SK-N-SH (cell line): ENCODE data around the gene MAPK14. TPM values are rescaled to one million over a fixed set of nuclear protein-coding genes. Genes with fewer than 3 reads are reported as not detected.

ENCODE experiments used
- CTCF ChIA-PET: fragments of 300-600, 350-600 bp; formaldehyde crosslinking; extraction: SDS; loops from one replicate; lab custom pipeline; 2021; lab: Yijun Ruan, JAX
- POLR2A ChIA-PET: fragments of 350-600 bp; sonication (Branson Sonifier 250); formaldehyde crosslinking; extraction: SDS; loops from one replicate; lab custom pipeline; 2020; ENCODE audit warnings: antibody characterized with exemption, inconsistent platforms; lab: Yijun Ruan, JAX
- DNase-seq: peaks from one replicate; pipeline ENCODE4 v3.0.0; 2012
- H2AFZ ChIP-seq: fragments of 200-600 bp; sonication (generic); 2 replicates; pipeline ENCODE4 v1.8.1; 2016; ENCODE audit warnings: antibody characterized with exemption, mild to moderate bottlenecking, low read depth
- H3F3A ChIP-seq: fragments of 200-600 bp; sonication (generic); replicated peaks from 2 replicates; pipeline ENCODE3; 2016; ENCODE audit warnings: antibody characterized with exemption, mild to moderate bottlenecking; ENCODE audit not compliant: insufficient read depth
- H3K27ac ChIP-seq, 2 experiments: fragments of 200-500 bp in 1 of 2; fragments of 200-600 bp in 1 of 2; sonication (Bioruptor generic) in 1 of 2; sonication (generic), shearing (Covaris generic) in 1 of 2; 2 replicates each; pipeline versions ENCODE4 v1.5.1 to v1.6.1; 2014 to 2016; ENCODE audit warnings: low read depth in 2 of 2, inconsistent platforms in 1 of 2, low read length in 1 of 2, mild to moderate bottlenecking in 1 of 2, mixed read lengths in 1 of 2
- H3K27me3 ChIP-seq: fragments of 200-600 bp; sonication (generic), shearing (Covaris generic); 2 replicates; pipeline ENCODE4 v1.6.1; 2016; ENCODE audit warnings: mixed run types; ENCODE audit not compliant: insufficient read depth
- H3K36me3 ChIP-seq, 2 experiments: fragments of 200-500 bp in 1 of 2; fragments of 200-600 bp in 1 of 2; sonication (Bioruptor generic) in 1 of 2; sonication (generic) in 1 of 2; replicated peaks in 1 of 2; 2 replicates each; pipeline versions ENCODE3 to v1.5.1; 2014 to 2016; ENCODE audit warnings: low read length in 1 of 2, mild to moderate bottlenecking in 1 of 2; ENCODE audit not compliant: insufficient read depth in 2 of 2, control insufficient read depth in 1 of 2
- H3K4me1 ChIP-seq, 2 experiments: fragments of 200-500 bp in 1 of 2; fragments of 200-600 bp in 1 of 2; sonication (Bioruptor generic) in 1 of 2; sonication (generic), shearing (Covaris generic) in 1 of 2; 2 replicates each; pipeline versions ENCODE4 v1.5.1 to v1.6.1; 2014 to 2016; ENCODE audit warnings: low read depth in 1 of 2, low read length in 1 of 2, mixed run types in 1 of 2; ENCODE audit not compliant: insufficient read depth in 2 of 2, control insufficient read depth in 1 of 2
- H3K4me2 ChIP-seq: fragments of 200-600 bp; sonication (generic), shearing (Covaris generic); 2 replicates; pipeline ENCODE4 v1.6.1; 2017; ENCODE audit warnings: mixed run types
- H3K4me3 ChIP-seq, 2 experiments: fragments of 200-500 bp in 1 of 2; fragments of 200-600 bp in 1 of 2; sonication (Bioruptor generic) in 1 of 2; sonication (generic), shearing (Covaris generic) in 1 of 2; 2 replicates each; pipeline versions ENCODE4 v1.5.1 to v1.8.1; 2014 to 2016; ENCODE audit warnings: low read depth in 2 of 2, inconsistent platforms in 1 of 2, low read length in 1 of 2, mild to moderate bottlenecking in 1 of 2, mixed read lengths in 1 of 2, moderate library complexity in 1 of 2
- H3K79me2 ChIP-seq: fragments of 200-600 bp; sonication (generic); 2 replicates; pipeline ENCODE4 v1.8.1; 2017; ENCODE audit warnings: mild to moderate bottlenecking; ENCODE audit not compliant: insufficient read depth
- H3K9ac ChIP-seq: fragments of 200-600 bp; sonication (generic); 2 replicates; pipeline ENCODE4 v1.6.1; 2017; ENCODE audit warnings: mixed run types
- H3K9me2 ChIP-seq: fragments of 200-600 bp; sonication (generic); 2 replicates; pipeline ENCODE4 v1.6.1; 2017; ENCODE audit warnings: mixed run types
- H3K9me3 ChIP-seq: fragments of 200-600 bp; sonication (generic); 2 replicates; pipeline ENCODE4 v1.6.1; 2017; ENCODE audit warnings: mixed run types, mild to moderate bottlenecking, moderate library complexity
- H4K20me1 ChIP-seq: fragments of 200-600 bp; sonication (generic); 2 replicates; pipeline ENCODE4 v1.6.1; 2017; ENCODE audit warnings: mild to moderate bottlenecking, mixed run types; ENCODE audit not compliant: insufficient read depth
- CTCF ChIP-seq: fragments of 200-600 bp; sonication (generic); IDR thresholded peaks from 2 replicates; pipeline ENCODE4 v1.6.1; 2017; ENCODE audit warnings: antibody characterized with exemption, mild to moderate bottlenecking, moderate library complexity
- FOSL2 ChIP-seq: IDR thresholded peaks from 2 replicates; pipeline ENCODE4 v1.4.0; 2012; ENCODE audit warnings: low read depth, mild to moderate bottlenecking, moderate library complexity, borderline replicate concordance
- JUND ChIP-seq: IDR thresholded peaks from 2 replicates; pipeline ENCODE4 v1.4.0; 2012
- MAX ChIP-seq: IDR thresholded peaks from 2 replicates; pipeline ENCODE4 v1.4.0; 2012; ENCODE audit warnings: low read depth
- MXI1 ChIP-seq: IDR thresholded peaks from 2 replicates; pipeline ENCODE4 v1.6.1; 2012; ENCODE audit warnings: mild to moderate bottlenecking, low read depth, low read length, improper control_type of control experiment
- PBX3 ChIP-seq: IDR thresholded peaks from 2 replicates; pipeline ENCODE4; 2012
- RAD21 ChIP-seq: IDR thresholded peaks from 2 replicates; pipeline ENCODE4 v1.6.1; 2012; ENCODE audit warnings: mild to moderate bottlenecking, low read length
- RCOR1 ChIP-seq: fragments of 150-350 bp; IDR thresholded peaks from 2 replicates; pipeline ENCODE4 v1.6.1; 2017; ENCODE audit warnings: antibody characterized with exemption, low read length
- RFX5 ChIP-seq: IDR thresholded peaks from 2 replicates; pipeline ENCODE4 v1.6.1; 2012; ENCODE audit warnings: mild to moderate bottlenecking, improper control_type of control experiment, low read length
- TAF1 ChIP-seq: IDR thresholded peaks from 2 replicates; pipeline ENCODE4 v1.6.1; 2012; ENCODE audit warnings: low read depth, mild to moderate bottlenecking, low read length, moderate library complexity, borderline replicate concordance
- TCF12 ChIP-seq: IDR thresholded peaks from 2 replicates; pipeline ENCODE4 v1.4.0; 2012
- TEAD4 ChIP-seq: IDR thresholded peaks from 2 replicates; pipeline ENCODE4 v1.4.0; 2012; ENCODE audit warnings: mild to moderate bottlenecking, borderline replicate concordance; ENCODE audit not compliant: insufficient read depth
- YY1 ChIP-seq: IDR thresholded peaks from 2 replicates; pipeline ENCODE4 v1.4.0; 2012; ENCODE audit warnings: low read depth, mild to moderate bottlenecking
- WGBS: methylation state at CpG from one replicate; pipeline ENCODE4 v1.1.6; 2017; ENCODE audit warnings: low lambda C conversion rate; 5-methylcytosine and 5-hydroxymethylcytosine counted together
- polyA plus RNA-seq, 3 experiments: library from polyadenylated mRNA; depleted of rRNA; stranded (reverse); fragments of >200 nt; gene quantifications; 2 replicates each; pipeline ENCODE4 v1.2.3, GENCODE V29; 2012
- TF ChIP-seq, protein P1 (sequence below): IDR thresholded peaks from 2 replicates; pipeline ENCODE4 v1.4.0; 2012; ENCODE audit warnings: low read depth, borderline replicate concordance
- TF ChIP-seq, protein P2 (sequence below): IDR thresholded peaks from 2 replicates; pipeline ENCODE4 v1.4.0; 2012; ENCODE audit warnings: low read depth, borderline replicate concordance

Gene MAPK14
- polyA plus RNA-seq, 1 of the 3 experiments (the other 2 are of a cell fraction) = 19.8 TPM

DNA sequence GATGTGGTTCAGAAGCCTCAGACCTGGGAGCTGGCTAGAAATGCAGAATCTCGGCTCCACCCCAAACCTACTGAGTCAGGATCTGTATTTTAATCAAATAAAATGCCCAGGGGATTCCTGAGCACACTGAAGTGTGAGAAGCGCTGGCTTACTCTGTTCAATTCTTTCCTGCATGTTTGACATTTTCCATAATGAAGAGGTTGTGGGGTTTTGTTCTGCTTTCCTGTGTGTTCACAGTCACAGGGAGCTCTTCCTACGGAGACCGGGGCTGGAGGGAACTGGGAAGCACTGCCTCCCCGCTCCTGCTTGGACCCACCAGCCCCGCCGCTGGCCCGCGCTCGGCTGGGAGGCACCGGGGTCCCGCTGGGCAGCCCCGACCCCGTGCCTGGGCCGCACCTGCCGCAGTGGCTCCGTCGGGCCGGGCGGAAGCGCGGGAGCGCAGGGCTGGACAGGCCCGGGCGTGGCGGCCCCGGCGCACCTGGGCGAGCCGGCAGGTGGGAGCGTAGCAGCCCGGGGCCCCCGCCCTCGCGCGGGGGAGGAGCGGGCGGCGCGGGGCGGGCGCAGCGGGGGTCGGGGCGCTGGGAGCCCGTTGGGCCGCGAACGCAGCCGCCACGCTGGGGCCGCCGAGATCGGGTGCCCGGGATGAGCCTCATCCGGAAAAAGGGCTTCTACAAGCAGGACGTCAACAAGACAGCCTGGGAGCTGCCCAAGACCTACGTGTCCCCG, 102.5 kb downstream of the MAPK14 start, which contains the start of gene MAPK13:
Gene MAPK13 (plus strand): TSS at position 573 of the 726 bp plus-strand sequence. CDS start 70 bp downstream, at position 643.
- H3K36me3 ChIP-seq = no peaks in the 10 kb centered on the region
- 91% methylated on average over 35 of the region's 59 CpGs for WGBS
- H3K9ac ChIP-seq = no peak within 1 kb of the TSS
- H3K79me2 ChIP-seq = no peaks in the 10 kb centered on the region
- H3F3A ChIP-seq = no peaks in the 10 kb centered on the region
- H2AFZ ChIP-seq = peak within 1 kb of the TSS; percentile 89
- no peak within 1 kb of the TSS for H3K4me3 ChIP-seq
- POLR2A ChIA-PET = no interaction called here
- no peaks in the 10 kb centered on the region for H3K27me3 ChIP-seq
- TF ChIP-seq RCOR1 = no peak
- no peak for TF ChIP-seq FOSL2
- TF ChIP-seq TCF12 = no peak
- no peak for TF ChIP-seq YY1
- no peak for TF ChIP-seq TAF1
- no peak for TF ChIP-seq MXI1
- no peak for TF ChIP-seq MAX
- TF ChIP-seq RAD21 = no peak
- TF ChIP-seq, protein P1, sequence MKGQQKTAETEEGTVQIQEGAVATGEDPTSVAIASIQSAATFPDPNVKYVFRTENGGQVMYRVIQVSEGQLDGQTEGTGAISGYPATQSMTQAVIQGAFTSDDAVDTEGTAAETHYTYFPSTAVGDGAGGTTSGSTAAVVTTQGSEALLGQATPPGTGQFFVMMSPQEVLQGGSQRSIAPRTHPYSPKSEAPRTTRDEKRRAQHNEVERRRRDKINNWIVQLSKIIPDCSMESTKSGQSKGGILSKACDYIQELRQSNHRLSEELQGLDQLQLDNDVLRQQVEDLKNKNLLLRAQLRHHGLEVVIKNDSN = no peak
- no peak for TF ChIP-seq CTCF
- TF ChIP-seq TEAD4 = no peak
- peak within 1 kb of the TSS; percentile 34 for H3K4me2 ChIP-seq
- DNase-seq = no peak
- peaks cover 17 to 42% of the 10 kb centered on the region in 2 experiments for H3K4me1 ChIP-seq
- no peaks in the 10 kb centered on the region for H3K9me3 ChIP-seq
- H3K27ac ChIP-seq = peak within 1 kb of the TSS; percentile 50 to 98; a peak in 3 of 4 replicates
- H3K9me2 ChIP-seq = no peaks in the 10 kb centered on the region
- H4K20me1 ChIP-seq = no peaks in the 10 kb centered on the region
- CTCF ChIA-PET = interaction anchor here (0.8 to 1.9 kb wide), 3 partner anchors 35 to 172 kb away, joined by 3 to 7 read pairs (median 4); no protein-coding TSS in a partner anchor

DNA sequence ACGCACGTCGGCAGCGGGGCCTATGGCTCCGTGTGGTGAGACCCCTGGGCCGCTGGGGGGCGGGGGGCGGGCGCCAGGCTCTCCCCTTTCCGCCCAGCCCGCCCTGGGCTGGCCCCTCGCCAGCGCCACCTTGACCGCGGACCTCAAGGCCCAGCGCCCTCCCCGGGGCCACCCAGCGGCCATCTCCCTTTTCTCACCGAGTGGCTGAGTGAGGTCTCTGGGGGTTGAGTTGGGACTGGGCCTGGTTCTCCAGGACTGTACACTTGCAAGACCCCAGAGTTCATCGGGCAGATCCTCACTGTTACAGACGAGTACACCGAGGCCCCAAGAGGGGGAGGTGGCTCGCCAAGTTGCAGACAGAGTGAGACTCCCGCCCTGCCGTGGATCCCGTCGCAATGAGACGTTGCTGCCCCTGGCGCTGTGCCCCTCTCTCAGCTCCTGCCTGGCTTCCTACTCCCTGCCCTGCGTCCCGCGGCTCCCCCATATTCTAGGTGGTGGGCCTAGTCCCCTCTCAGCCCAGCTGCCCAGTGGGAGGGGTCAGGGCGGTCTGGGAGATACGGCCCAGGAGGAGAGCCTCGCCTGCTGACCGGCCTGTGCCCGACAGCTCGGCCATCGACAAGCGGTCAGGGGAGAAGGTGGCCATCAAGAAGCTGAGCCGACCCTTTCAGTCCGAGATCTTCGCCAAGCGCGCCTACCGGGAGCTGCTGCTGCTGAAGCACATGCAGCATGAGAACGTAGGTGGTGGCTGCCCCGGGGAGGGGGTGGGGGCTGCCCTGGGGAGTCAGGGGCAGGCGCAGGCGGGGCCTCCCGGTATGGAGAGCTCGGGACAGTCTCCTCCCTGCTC, 103.3 kb downstream of the MAPK14 start:
- H3K79me2 ChIP-seq = no peaks in the 10 kb centered on the region
- H3K4me3 ChIP-seq = no peak overlapping the region
- peak overlapping the region; percentile 50 to 98; a peak in 3 of 4 replicates for H3K27ac ChIP-seq
- no peaks in the 10 kb centered on the region for H3F3A ChIP-seq
- POLR2A ChIA-PET = interaction anchor here (0.5 to 1.9 kb wide), 5 partner anchors 9 to 103 kb away, joined by 3 to 7 read pairs (median 4); partner anchors contain the start of genes BRPF3 and MAPK14
- CTCF ChIA-PET = interaction anchor here (0.8 to 1.9 kb wide), 9 partner anchors 9 to 210 kb away, joined by 3 to 10 read pairs (median 4); no protein-coding TSS in a partner anchor
- H3K36me3 ChIP-seq = no peaks in the 10 kb centered on the region
- H3K4me1 ChIP-seq = peaks cover 17 to 47% of the 10 kb centered on the region in 2 experiments
- H3K9ac ChIP-seq = no peak overlapping the region
- peak overlapping the region; percentile 89 for H2AFZ ChIP-seq
- peak overlapping the region; percentile 34 for H3K4me2 ChIP-seq
- no peak for DNase-seq
- no peaks in the 10 kb centered on the region for H4K20me1 ChIP-seq
- WGBS = 92% methylated on average over 19 of the region's 52 CpGs
- H3K9me3 ChIP-seq = no peaks in the 10 kb centered on the region
- H3K9me2 ChIP-seq = no peaks in the 10 kb centered on the region
- no peaks in the 10 kb centered on the region for H3K27me3 ChIP-seq
- TF ChIP-seq JUND (no peak), TEAD4 (no peak), PBX3 (no peak), RFX5 (no peak)
- TF ChIP-seq, protein P2, sequence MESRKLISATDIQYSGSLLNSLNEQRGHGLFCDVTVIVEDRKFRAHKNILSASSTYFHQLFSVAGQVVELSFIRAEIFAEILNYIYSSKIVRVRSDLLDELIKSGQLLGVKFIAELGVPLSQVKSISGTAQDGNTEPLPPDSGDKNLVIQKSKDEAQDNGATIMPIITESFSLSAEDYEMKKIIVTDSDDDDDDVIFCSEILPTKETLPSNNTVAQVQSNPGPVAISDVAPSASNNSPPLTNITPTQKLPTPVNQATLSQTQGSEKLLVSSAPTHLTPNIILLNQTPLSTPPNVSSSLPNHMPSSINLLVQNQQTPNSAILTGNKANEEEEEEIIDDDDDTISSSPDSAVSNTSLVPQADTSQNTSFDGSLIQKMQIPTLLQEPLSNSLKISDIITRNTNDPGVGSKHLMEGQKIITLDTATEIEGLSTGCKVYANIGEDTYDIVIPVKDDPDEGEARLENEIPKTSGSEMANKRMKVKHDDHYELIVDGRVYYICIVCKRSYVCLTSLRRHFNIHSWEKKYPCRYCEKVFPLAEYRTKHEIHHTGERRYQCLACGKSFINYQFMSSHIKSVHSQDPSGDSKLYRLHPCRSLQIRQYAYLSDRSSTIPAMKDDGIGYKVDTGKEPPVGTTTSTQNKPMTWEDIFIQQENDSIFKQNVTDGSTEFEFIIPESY = no peak
